ENCODE measurements around the gene C10orf90.

Gene C10orf90

GRCh38 chr10:126632705-126633104 is 37.8 kb downstream of the C10orf90 start:
- DNase-seq (ENCODE audit: low read depth) = no peak

GRCh38 chr10:126629925-126630624 is 40.4 kb downstream of the C10orf90 start:
- no peak for DNase-seq (ENCODE audit: low read depth)

DNA sequence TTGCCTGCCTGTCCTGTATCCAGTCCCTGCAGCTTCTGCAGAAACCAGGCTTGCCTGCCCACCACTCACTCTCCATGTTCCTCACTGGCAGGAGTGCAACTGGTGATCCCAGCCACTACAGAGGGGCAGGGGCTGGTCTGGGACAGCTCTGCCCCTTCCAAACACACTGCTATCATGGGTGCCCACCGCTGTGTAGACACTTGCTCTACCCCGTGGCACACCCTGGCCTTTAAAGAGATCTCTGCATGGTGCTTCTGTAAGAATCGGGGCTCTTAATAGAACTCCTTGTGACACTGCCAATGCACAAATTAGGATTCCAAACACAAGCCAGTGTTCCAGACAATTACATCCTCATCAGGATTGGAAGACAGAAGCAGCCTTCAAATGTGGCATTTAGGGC is 41.7 kb downstream of the C10orf90 start:
- no peak for DNase-seq (ENCODE audit: low read depth)

DNA sequence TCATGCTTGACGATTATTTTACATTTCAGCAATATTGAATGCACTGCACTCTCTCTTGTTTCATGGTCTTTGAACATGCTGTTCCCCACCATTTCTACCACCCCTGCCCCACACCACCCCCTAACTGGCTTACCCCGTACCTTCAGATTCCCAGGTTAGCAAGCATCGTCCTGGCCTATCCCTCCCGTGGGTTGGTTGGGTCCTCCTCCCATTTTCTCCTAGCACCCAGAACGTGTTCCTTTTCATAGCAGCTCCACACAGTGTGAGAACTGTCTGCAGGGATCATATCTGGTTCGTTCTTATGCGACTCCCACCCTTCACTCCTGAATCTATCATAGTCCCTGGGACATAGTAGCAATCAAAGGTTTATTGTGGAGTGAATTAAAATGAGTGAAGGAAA is 48.6 kb downstream of the C10orf90 start:
- DNase-seq (ENCODE audit: low read depth) = no peak

DNA sequence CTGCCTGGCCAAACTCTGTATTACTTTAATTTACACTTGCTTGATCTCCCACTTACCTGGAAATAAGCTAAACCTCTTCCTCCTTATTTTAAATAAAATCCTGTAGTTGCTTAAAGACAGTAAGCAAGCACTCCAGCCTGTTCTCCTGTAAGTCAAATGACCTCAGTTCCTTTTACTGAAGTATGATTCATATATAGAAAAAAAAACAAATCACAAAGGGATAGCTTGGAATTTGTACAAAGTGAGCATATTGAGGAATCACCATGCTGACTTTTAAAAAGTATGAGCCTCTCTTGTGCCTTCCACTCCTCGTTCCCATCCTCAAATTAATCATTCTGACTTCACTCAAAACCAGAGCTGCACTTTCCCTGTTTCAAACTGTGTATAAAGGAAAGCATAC is 52.0 kb downstream of the C10orf90 start:
- DNase-seq (ENCODE audit: low read depth) = no peak

GRCh38 chr10:126617733-126618132 is 52.8 kb downstream of the C10orf90 start:
- DNase-seq (ENCODE audit: low read depth) = no peak

DNA sequence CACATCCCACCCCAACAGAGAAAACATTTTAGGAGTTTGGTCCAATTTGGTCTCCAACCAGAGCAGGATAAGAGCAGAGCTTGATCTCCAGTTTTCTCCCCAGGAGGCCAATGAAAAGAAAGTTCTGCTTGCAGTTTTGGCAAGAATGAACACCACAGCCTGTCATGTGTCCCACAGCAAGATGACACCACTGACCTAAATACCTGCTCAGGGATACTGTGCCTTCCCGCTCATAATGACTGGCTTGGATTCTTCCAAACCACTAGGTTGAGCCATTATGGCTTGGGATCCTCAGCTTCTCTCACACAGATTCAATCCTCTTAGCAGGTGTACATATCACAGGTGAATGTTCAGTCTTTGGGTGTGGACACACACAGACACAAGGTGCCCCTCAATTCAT is 53.3 kb downstream of the C10orf90 start:
- no peak for DNase-seq (ENCODE audit: low read depth)

GRCh38 chr10:126616737-126617136 is 53.8 kb downstream of the C10orf90 start:
- DNase-seq (ENCODE audit: low read depth) = no peak

DNA sequence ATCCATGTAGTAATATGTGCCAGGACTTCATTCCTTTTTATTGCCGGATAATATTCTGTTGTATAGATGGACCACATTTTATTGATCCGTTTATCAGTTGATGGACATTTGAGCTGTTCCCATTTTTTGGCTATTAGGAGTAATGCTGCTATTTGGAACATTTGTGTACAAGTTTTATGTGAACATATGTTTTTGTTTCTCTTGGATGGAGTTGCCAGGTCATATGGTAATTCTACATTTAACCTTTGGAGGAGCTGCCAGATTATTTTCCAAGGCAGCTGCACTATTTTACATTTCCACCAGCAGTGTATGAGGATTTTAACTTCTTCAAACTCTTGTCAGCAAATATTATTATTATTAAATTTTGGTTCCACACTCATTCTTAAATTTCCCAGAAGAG is 59.2 kb downstream of the C10orf90 start:
- DNase-seq (ENCODE audit: low read depth) = no peak

GRCh38 chr10:126609566-126609965 is 60.9 kb downstream of the C10orf90 start:
- DNase-seq (ENCODE audit: low read depth) = no peak

DNA sequence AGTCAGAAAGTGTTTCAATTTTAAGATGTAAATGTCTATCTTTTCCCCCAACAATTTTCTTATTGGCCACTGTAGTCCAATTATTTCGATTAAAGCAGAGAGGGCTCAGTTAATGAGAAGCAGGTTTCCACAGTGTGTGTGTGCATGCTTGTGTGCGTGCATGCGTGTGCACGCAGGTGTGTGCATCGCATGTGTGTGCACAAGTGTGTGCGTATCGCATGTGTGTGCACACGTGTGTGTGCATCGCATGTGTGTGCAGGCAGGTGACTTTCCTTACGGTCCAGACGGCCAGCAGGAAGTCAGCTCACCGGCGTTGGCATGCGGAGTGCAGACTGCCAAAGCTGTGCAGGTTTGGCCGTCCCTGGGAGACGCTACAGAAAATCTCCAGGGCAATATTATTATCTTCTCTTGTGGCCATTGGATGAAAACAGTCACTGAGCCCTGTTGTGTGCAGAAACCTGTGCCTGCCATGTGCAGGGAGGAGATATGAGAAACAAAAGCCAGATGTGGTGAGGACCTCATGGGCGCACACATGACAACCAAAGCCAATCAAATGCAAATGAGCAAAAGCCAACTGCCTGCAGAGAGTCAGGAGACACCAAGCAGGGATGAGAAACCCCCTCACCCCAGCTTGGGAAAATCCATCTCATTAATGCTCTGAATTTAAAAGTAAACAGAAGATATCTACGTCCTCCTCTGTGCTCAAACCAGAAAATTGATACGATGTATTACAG is 70.4 kb downstream of the C10orf90 start:
- DNase-seq (ENCODE audit: low read depth) = no peak

DNA sequence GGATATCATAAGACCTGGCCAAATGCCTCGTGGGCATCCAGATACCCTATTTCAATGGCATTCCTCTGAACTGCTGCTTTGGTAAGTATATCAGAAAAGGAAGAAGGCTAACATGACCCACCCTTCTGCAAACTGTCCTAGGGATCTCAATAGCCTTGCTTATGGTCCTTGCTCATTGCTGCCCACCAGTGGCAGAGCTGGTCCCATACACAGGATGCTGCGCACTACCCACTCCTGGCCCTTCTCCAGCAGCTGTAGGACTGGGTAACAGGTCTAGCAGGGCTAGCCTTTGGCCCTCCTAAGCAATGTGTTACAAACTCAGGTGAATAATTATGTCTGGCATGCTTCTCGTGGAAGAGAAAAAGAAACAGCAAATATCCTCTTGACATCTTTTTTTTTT is 72.5 kb downstream of the C10orf90 start:
- DNase-seq (ENCODE audit: low read depth) = no peak

- DNase-seq (ENCODE audit: low read depth) = no peak
These were observed 73.3 kb downstream of the C10orf90 start for GRCh38 chr10:126597211-126597610.

DNA sequence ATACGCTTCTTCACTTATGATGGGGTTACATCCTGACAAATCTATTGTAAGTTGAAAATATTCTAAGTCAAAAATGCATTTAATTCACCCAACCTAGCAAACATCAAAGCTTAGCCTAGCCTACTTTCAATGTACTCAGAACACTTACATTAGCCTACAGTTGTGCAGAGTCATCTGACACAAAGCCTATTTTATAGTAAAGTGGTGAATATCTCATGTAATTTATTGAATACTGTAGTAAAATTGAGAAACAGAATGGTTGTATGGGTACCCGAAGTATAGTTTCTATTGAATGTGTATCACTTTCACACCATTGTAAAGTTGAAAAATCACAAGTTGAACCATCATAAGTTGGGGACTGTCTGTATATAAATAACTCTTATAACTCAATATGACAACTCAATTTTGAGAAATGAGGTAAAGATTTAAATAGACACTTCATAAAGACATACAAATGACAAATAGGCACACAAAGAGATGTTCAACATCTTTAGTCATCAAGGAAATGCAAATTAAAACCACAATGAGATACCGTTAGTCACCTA is 73.9 kb downstream of the C10orf90 start:
- DNase-seq (ENCODE audit: low read depth) = no peak

GRCh38 chr10:126595160-126595559 is 75.3 kb downstream of the C10orf90 start:
- no peak for DNase-seq (ENCODE audit: low read depth)

DNA sequence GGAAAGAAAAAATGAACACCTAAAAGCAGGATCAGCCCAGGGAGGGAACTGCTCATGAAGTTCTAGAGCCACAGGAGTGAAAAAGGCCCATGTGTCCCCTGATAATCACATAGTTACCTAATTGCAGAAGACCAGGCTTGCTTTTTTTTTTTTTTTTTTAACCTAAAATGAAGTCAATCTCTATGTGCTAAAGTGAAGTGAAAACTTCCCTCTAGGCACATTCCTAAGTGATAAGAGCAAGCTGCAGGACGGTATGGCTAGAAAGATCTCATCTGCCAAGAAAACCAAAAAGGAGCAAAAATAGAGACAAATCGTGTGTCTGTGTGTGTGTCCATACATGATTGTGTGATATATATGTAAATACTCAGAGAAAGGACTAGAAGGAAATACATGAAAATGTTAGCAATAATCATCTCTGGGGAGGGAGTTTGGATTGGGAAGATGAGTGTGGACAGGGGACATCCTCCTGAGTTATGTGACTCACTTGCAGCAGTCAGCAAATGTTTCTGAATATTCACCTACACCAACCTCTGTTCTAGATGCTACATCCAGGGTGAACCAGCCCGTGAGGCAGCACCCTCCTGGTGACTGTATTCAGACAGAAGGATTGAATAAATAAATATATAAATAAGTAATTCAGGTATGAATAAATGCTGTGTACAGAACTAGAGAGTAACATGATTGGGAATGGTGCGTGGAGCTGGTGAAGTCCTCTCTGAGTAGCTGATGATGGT is 76.4 kb downstream of the C10orf90 start:
- DNase-seq (ENCODE audit: low read depth) = no peak

DNA sequence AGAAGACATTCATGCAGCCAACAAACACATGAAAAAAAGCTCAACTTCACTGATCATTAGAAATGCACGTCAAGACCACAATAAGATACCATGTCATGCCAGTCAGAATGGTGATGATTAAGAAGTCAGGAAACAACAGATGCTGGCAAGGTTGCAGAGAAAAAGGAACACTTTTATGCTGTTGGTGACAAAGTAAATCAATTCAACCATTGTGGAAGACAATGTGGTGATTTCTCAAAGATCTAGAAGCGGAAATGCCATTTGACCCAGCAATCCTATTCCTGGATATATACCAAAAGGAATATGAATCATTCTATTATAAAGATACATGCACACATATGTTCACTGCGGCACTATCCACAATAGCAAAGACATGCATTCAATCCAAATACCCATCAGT is 77.6 kb downstream of the C10orf90 start:
- DNase-seq (ENCODE audit: low read depth) = peak; percentile 30

DNA sequence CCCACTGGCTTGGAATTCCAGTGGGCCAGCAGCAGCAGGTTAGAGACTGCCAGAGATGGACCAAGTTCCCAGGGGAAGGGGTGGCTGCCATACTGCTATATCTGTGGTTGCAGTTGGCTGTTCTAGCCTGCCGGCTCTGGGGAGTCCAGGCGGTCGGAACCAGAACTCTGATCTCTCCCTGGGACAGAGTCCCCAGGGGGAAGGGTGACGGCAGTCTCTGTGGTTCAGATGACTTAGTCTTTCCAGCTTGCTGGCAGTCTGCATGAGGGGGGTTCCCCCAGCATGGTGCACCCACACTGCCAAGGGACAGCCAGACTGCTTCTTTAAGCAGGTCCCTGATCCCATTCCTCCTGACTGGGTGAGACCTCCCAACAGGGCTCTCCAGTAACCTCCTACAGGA is 82.5 kb downstream of the C10orf90 start:
- no peak for DNase-seq (ENCODE audit: low read depth)

- no peak for DNase-seq (ENCODE audit: low read depth)
These were observed 83.6 kb downstream of the C10orf90 start for GRCh38 chr10:126586878-126587277.

GRCh38 chr10:126586128-126586527 is 84.4 kb downstream of the C10orf90 start:
- DNase-seq (ENCODE audit: low read depth) = no peak

DNA sequence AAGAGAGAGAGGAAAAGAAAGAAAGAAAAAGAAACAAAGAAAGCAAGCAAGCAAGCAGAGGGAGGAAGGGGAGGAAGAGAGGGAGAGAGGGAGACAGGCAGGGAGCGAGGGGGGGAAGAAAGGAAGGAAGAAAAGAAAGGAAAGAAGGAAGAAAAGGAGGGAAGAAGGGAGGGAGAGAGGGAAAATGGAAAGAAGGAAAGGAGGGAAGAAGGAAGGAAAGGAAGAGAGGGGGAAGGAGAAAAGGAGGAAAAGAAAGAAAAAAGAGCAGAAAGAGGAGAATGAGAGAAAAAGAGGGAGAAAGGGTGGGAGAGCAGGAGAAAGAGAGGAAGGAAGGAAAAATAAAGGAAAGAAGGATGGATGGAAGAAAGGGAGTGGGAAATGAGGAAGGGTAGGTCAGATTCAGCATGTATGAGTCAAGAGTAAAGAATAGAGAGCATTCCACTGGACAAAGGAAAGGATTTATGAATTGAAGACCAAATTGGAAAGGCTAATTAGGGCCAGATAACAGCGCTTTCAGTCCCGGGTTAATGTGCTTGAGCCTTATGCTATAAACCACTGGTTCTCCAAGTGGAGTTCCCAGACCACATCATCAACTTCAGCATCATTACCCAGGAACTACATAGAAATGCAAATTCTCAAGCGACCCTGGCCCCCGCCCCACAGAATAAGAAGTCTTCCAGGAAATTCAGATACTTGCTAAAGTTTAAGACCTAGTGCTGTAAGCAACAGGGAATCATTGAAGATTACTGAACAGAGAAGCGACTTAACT is 85.1 kb downstream of the C10orf90 start:
- DNase-seq (ENCODE audit: low read depth) = no peak

- no peak for DNase-seq (ENCODE audit: low read depth)
These were observed 85.7 kb downstream of the C10orf90 start for GRCh38 chr10:126584836-126585235.
